Panc1 (cell line): ENCODE results near the gene RPS16. TPM values are rescaled to one million over a fixed set of nuclear protein-coding genes. Genes with fewer than 3 reads are reported as not detected.

Source experiments
- ATAC-seq: fragments of 200-7000 bp; cut with Tn5 transposase; 2 replicates; pipeline ENCODE4 v1.9.1; 2020; ENCODE audit warnings: mild to moderate bottlenecking, moderate library complexity
- BruUV-seq: library from RNA; stranded (reverse); fragments of 400-500 nt; replicated peaks from 2 replicates; lab custom pipeline; 2021; lab: Mats Ljungman, UMichigan
- CTCF ChIA-PET: fragments of 300-600 bp; sonication (Branson Sonifier 250); formaldehyde crosslinking; loops from one replicate; lab custom pipeline; 2022; ENCODE audit warnings: antibody characterized with exemption; lab: Charles Lee
- POLR2A ChIA-PET: fragments of 300-600 bp; sonication (Branson Sonifier 250); formaldehyde crosslinking; loops from one replicate; lab custom pipeline; 2022; ENCODE audit warnings: antibody characterized with exemption; lab: Charles Lee
- DNase-seq: peaks from one replicate; pipeline ENCODE4 v3.0.0-alpha.2; 2010; ENCODE audit warnings: low read depth, low spot score
- H3K27ac ChIP-seq: 2 replicates; pipeline ENCODE4 v1.5.1; 2011; ENCODE audit warnings: mild to moderate bottlenecking, low read length, inconsistent platforms
- H3K27me3 ChIP-seq: fragments of 200-500 bp; sonication (Bioruptor generic); 2 replicates; pipeline ENCODE4 v1.6.0; 2014; ENCODE audit warnings: low read length, inconsistent platforms; ENCODE audit not compliant: control insufficient read depth, insufficient read depth
- H3K36me3 ChIP-seq: fragments of 200-500 bp; sonication (Bioruptor generic); 2 replicates; pipeline ENCODE4 v1.5.1; 2014; ENCODE audit warnings: inconsistent platforms, mild to moderate bottlenecking, low read length, moderate library complexity; ENCODE audit not compliant: control insufficient read depth, insufficient read depth
- H3K4me1 ChIP-seq: 2 replicates; pipeline ENCODE4 v1.5.1; 2011; ENCODE audit warnings: inconsistent platforms, mild to moderate bottlenecking, low read length, moderate library complexity; ENCODE audit not compliant: control insufficient read depth, insufficient read depth
- H3K4me3 ChIP-seq, 2 experiments: 2 replicates each; pipeline ENCODE4 v1.5.1; 2011 to 2012; ENCODE audit warnings: low read depth in 2 of 2, low read length in 2 of 2, mild to moderate bottlenecking in 2 of 2, inconsistent platforms in 1 of 2, moderate library complexity in 1 of 2
- H3K9me3 ChIP-seq: fragments of 200-500 bp; sonication (Bioruptor generic); 2 replicates; pipeline ENCODE4 v1.5.1; 2014; ENCODE audit warnings: low read depth, mild to moderate bottlenecking, inconsistent platforms, low read length, moderate library complexity; ENCODE audit not compliant: control insufficient read depth, insufficient read depth
- POLR2AphosphoS5 ChIP-seq: IDR thresholded peaks from 2 replicates; pipeline ENCODE4 v1.6.1; 2012; ENCODE audit warnings: mild to moderate bottlenecking, low read depth, low read length, moderate library complexity
- SIN3A ChIP-seq: IDR thresholded peaks from 2 replicates; pipeline ENCODE4 v1.6.1; 2012; ENCODE audit warnings: low read depth, mild to moderate bottlenecking, low read length, moderate library complexity, borderline replicate concordance; ENCODE audit not compliant: insufficient read depth
- TCF7L2 ChIP-seq: IDR thresholded peaks from 2 replicates; pipeline ENCODE4 v1.6.1; 2011; ENCODE audit warnings: mild to moderate bottlenecking, low read depth, low read length, inconsistent platforms
- in situ Hi-C: cut with HindIII; loops from 2 replicates; pipeline ENCODE4 v1.10.0; 2016; ENCODE audit warnings: low sequenced_read_pairs, low pct_unique_long_range_greater_than_20kb
- intact Hi-C: fragments of 100-400 bp; cut with micrococcal nuclease; formaldehyde crosslinking; loops from one replicate; pipeline ENCODE4 v1.10.0; 2022; ENCODE audit not compliant: unreplicated experiment
- total RNA-seq: library from RNA; stranded (reverse); gene quantifications from one replicate; pipeline ENCODE4 v1.2.1, GENCODE V29; 2021; ENCODE audit not compliant: unreplicated experiment
- TF ChIP-seq, protein P1 (sequence below): fragments of 450-650 bp; IDR thresholded peaks from 2 replicates; pipeline ENCODE4 v1.5.1; 2017; ENCODE audit warnings: mild to moderate bottlenecking
- TF ChIP-seq, protein P2 (sequence below), 2 experiments: IDR thresholded peaks; 2 replicates each; pipeline ENCODE4 v1.6.1; 2011 to 2012; ENCODE audit warnings: low read depth in 2 of 2, control low read depth in 1 of 2, low read length in 1 of 2, mild to moderate bottlenecking in 1 of 2, moderate library complexity in 1 of 2; ENCODE audit not compliant: insufficient read depth in 1 of 2

The RPS16 gene
- total RNA-seq, 1 experiment from 2014 or later: 27,832 TPM

DNA sequence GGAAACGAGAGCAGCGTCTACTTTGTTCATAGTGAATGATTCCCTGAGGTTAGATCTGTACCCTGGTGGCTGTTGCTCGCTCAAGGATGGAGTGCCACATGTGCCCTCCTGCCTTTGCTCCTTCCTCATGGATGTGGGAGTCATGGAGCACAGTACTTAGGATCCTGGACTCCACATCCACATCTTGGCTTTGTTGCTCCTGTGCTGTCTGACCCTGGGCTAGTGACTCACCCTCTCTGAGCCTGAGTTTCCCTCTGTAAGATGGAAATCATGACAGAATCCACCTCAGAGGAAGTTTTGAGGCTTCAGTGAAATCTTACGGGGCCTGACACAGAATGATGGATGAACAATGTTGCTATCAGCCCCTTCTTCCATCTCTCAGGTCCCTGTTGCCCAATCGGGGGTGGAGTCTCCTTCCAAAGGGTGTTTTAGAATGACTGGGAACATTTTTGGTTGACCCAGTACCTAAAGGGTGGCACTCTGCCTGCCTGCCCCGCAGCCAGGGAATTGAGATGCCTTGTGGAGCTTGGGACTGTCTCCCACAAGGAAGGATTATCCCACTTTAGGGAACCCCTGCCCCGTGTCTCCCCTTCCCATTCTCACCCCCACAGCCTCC lies 35.1 kb upstream of the RPS16 start:
- intact Hi-C loops (no loop called here), in situ Hi-C loops (no loop called here)
- Histone ChIP-seq H3K36me3 (peaks cover 96% of the 10 kb centered on the region), H3K4me3 (no peak overlapping the region), H3K27ac (no peak overlapping the region), H3K27me3 (no peaks in the 10 kb centered on the region), H3K4me1 (no peaks in the 10 kb centered on the region), H3K9me3 (no peaks in the 10 kb centered on the region)
- ATAC-seq (no peak), DNase-seq (no peak)
- no TSS peak for BruUV-seq
- POLR2A ChIA-PET: interaction anchor here (0.5 to 1.6 kb wide), 5 partner anchors 11 to 69 kb away, joined by 3 to 12 read pairs (median 5); partner anchors contain the start of gene RPS16
- TF ChIP-seq, protein P1, sequence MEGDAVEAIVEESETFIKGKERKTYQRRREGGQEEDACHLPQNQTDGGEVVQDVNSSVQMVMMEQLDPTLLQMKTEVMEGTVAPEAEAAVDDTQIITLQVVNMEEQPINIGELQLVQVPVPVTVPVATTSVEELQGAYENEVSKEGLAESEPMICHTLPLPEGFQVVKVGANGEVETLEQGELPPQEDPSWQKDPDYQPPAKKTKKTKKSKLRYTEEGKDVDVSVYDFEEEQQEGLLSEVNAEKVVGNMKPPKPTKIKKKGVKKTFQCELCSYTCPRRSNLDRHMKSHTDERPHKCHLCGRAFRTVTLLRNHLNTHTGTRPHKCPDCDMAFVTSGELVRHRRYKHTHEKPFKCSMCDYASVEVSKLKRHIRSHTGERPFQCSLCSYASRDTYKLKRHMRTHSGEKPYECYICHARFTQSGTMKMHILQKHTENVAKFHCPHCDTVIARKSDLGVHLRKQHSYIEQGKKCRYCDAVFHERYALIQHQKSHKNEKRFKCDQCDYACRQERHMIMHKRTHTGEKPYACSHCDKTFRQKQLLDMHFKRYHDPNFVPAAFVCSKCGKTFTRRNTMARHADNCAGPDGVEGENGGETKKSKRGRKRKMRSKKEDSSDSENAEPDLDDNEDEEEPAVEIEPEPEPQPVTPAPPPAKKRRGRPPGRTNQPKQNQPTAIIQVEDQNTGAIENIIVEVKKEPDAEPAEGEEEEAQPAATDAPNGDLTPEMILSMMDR: no peak
- CTCF ChIA-PET: interaction anchor here (0.6 to 1.4 kb wide), 5 partner anchors 10 to 32 kb away, joined by 3 to 12 read pairs (median 4); no protein-coding TSS in a partner anchor

DNA sequence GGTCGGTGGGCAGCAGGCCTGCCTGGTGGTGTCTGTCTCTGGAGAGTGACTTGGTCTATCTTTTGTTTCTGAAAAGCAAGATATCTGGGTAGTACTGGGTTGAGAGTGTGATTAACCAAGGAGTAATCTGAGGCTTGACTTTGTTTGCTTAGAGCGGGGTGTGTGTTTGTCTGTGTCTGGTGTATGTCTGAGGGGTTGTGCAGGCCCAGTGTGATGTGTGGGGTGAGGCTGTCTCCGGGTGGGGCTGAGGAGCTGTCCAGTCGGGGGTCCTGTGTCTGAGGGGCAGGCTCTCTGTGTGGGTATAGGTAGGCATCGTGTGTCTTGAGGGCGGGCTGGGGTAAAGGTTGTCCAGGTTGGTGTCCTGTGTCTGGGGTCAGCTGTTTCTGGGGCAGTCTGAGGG lies 33.8 kb upstream of the RPS16 start:
- intact Hi-C loops (no loop called here), in situ Hi-C loops (no loop called here)
- POLR2A ChIA-PET: interaction anchor here (0.6 to 2.7 kb wide), 2 partner anchors 34 to 717 kb away, joined by 3 to 19 read pairs; partner anchors contain the start of gene RPS16
- CTCF ChIA-PET: interaction anchor here (0.5 to 2.1 kb wide), 7 partner anchors 15 to 640 kb away, joined by 3 to 9 read pairs (median 7); no protein-coding TSS in a partner anchor
- H3K36me3 ChIP-seq: peaks cover 98% of the 10 kb centered on the region
- H3K4me1 ChIP-seq: no peaks in the 10 kb centered on the region
- no peak overlapping the region for H3K4me3 ChIP-seq
- no peak overlapping the region for H3K27ac ChIP-seq
- H3K9me3 ChIP-seq: no peaks in the 10 kb centered on the region
- TF ChIP-seq, protein P1: no peak
- BruUV-seq: no TSS peak
- H3K27me3 ChIP-seq: no peaks in the 10 kb centered on the region
- no peak for ATAC-seq
- DNase-seq: no peak

DNA sequence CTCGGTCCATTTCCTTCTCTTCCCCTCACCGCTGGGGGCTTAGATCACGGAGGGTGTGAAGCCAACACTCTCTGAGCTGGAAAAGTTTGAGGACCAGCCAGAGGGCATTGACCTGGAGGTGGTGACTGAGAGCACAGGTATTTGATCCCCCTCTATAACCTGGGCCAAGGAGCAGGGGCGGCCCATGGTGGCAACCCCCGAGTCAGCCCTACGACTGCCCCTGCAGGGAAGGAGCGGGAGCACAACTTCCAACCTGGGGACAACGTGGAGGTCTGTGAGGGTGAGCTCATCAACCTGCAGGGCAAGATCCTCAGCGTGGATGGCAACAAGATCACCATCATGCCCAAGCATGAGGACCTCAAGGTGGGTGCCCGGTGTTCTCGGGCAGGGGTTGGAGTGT lies 33.3 kb upstream of the RPS16 start:
- in situ Hi-C loops: no loop called here
- BruUV-seq: no TSS peak
- H3K27ac ChIP-seq: no peak overlapping the region
- CTCF ChIA-PET: interaction anchor here (0.6 to 2.1 kb wide), 7 partner anchors 15 to 641 kb away, joined by 3 to 9 read pairs (median 7); no protein-coding TSS in a partner anchor
- TF ChIP-seq, protein P1: no peak
- TF ChIP-seq POLR2AphosphoS5 (no peak), TCF7L2 (no peak), SIN3A (no peak)
- TF ChIP-seq, protein P2, sequence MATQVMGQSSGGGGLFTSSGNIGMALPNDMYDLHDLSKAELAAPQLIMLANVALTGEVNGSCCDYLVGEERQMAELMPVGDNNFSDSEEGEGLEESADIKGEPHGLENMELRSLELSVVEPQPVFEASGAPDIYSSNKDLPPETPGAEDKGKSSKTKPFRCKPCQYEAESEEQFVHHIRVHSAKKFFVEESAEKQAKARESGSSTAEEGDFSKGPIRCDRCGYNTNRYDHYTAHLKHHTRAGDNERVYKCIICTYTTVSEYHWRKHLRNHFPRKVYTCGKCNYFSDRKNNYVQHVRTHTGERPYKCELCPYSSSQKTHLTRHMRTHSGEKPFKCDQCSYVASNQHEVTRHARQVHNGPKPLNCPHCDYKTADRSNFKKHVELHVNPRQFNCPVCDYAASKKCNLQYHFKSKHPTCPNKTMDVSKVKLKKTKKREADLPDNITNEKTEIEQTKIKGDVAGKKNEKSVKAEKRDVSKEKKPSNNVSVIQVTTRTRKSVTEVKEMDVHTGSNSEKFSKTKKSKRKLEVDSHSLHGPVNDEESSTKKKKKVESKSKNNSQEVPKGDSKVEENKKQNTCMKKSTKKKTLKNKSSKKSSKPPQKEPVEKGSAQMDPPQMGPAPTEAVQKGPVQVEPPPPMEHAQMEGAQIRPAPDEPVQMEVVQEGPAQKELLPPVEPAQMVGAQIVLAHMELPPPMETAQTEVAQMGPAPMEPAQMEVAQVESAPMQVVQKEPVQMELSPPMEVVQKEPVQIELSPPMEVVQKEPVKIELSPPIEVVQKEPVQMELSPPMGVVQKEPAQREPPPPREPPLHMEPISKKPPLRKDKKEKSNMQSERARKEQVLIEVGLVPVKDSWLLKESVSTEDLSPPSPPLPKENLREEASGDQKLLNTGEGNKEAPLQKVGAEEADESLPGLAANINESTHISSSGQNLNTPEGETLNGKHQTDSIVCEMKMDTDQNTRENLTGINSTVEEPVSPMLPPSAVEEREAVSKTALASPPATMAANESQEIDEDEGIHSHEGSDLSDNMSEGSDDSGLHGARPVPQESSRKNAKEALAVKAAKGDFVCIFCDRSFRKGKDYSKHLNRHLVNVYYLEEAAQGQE (IDR thresholded peaks at IDR 0.05; ENCODE audit: insufficient read depth in 1 of 2, low read depth in 2 of 2, low read length in 1 of 2): no peak
- H3K4me1 ChIP-seq: no peaks in the 10 kb centered on the region
- DNase-seq (no peak), ATAC-seq (no peak)
- intact Hi-C loops: no loop called here
- peaks cover 97% of the 10 kb centered on the region for H3K36me3 ChIP-seq
- no peak overlapping the region for H3K4me3 ChIP-seq
- no peaks in the 10 kb centered on the region for H3K27me3 ChIP-seq
- POLR2A ChIA-PET: interaction anchor here (0.6 to 2.7 kb wide), 3 partner anchors 11 to 65 kb away, joined by 3 to 19 read pairs (median 4); partner anchors contain the start of gene RPS16
- H3K9me3 ChIP-seq: no peaks in the 10 kb centered on the region
